K562 (cell line): ENCODE measurements around the gene MPV17L2. TPM values are rescaled to one million over a fixed set of nuclear protein-coding genes. Genes with fewer than 3 reads are reported as not detected.

ENCODE experiments used
- ATAC-seq: fragments of 200-7000 bp; cut with Tn5 transposase; 3 replicates; pipeline ENCODE4 v1.9.1; 2020; ENCODE audit warnings: moderate library complexity
- BruUV-seq: library from RNA; stranded (reverse); fragments of 400-500 nt; replicated peaks from 2 replicates; lab custom pipeline; 2021; lab: Mats Ljungman, UMichigan
- CTCF ChIA-PET: fragments of 300-600 bp; formaldehyde crosslinking; extraction: SDS; loops from one replicate; lab custom pipeline; 2021; ENCODE audit warnings: low intra/inter-chr PET ratio; lab: Yijun Ruan, JAX
- POLR2A ChIA-PET: fragments of 300-600, 350-650 bp; sonication (Branson Sonifier 250); formaldehyde crosslinking; extraction: SDS; loops from one replicate; lab custom pipeline; 2021; ENCODE audit warnings: antibody characterized with exemption, inconsistent platforms; lab: Yijun Ruan, JAX
- DNase-seq, 4 experiments: peaks; one replicate each; pipeline versions ENCODE4 v3.0.0 to v3.0.0-alpha.2; 2011 to 2018; ENCODE audit warnings: low spot score in 3 of 4, mixed read lengths in 3 of 4; ENCODE audit errors: extremely low read depth in 1 of 4
- FAIRE-seq: peaks from 2 replicates; lab custom pipeline; 2011; peaks lifted over from hg19 to GRCh38; lab: Jason Lieb, UNC
- H2AFZ ChIP-seq: 2 replicates; pipeline ENCODE4 v1.6.0; 2011; ENCODE audit warnings: low read depth, low read length, control low read depth, inconsistent platforms
- H3K27ac ChIP-seq: fragments of 200-600 bp; 3 replicates; pipeline ENCODE4 v1.8.0; 2011; ENCODE audit warnings: low read depth, mild to moderate bottlenecking, control low read depth, inconsistent platforms, low read length, moderate library complexity, mixed read lengths; ENCODE audit errors: extremely low read depth
- H3K27me3 ChIP-seq, 2 experiments: fragments of 300-600 bp in 1 of 2; 2 replicates in 1 of 2; 3 replicates in 1 of 2; pipeline versions ENCODE4 v1.6.0 to v1.8.0; 2011; ENCODE audit warnings: inconsistent platforms in 2 of 2, low read length in 2 of 2, mild to moderate bottlenecking in 1 of 2, mixed read lengths in 1 of 2, moderate library complexity in 1 of 2; ENCODE audit not compliant: control insufficient read depth in 2 of 2, insufficient read depth in 2 of 2
- H3K36me3 ChIP-seq: fragments of 300-600 bp; 3 replicates; pipeline ENCODE4 v1.8.0; 2011; ENCODE audit warnings: mild to moderate bottlenecking, low read length, inconsistent platforms; ENCODE audit not compliant: control insufficient read depth, insufficient read depth
- H3K4me1 ChIP-seq, 2 experiments: fragments of 200-600 bp in 1 of 2; replicated peaks in 1 of 2; 2 replicates in 1 of 2; 3 replicates in 1 of 2; pipeline versions ENCODE4 v1.5.1 to v1.8.0; 2011; ENCODE audit warnings: inconsistent platforms in 2 of 2, low read length in 2 of 2, mild to moderate bottlenecking in 1 of 2, mixed read lengths in 1 of 2, moderate library complexity in 1 of 2; ENCODE audit not compliant: control insufficient read depth in 2 of 2, insufficient read depth in 2 of 2
- H3K4me2 ChIP-seq: 2 replicates; pipeline ENCODE4 v1.6.1; 2011; ENCODE audit warnings: low read length, control low read depth, inconsistent platforms, mixed read lengths; ENCODE audit not compliant: insufficient read depth
- H3K4me3 ChIP-seq: fragments of 200-600 bp; sonication (generic), shearing (Covaris generic); 2 replicates; pipeline ENCODE4 v1.5.1; 2016; ENCODE audit warnings: control low read depth, inconsistent platforms
- H3K79me2 ChIP-seq: fragments of 200-600 bp; 3 replicates; pipeline ENCODE4 v1.8.0; 2011; ENCODE audit warnings: low read length, inconsistent platforms; ENCODE audit not compliant: control insufficient read depth, insufficient read depth
- H3K9ac ChIP-seq, 2 experiments: 2 replicates each; pipeline versions ENCODE4 v1.6.0 to v1.6.1; 2011; ENCODE audit warnings: low read depth in 2 of 2, low read length in 2 of 2, control low read depth in 1 of 2, inconsistent platforms in 1 of 2, mild to moderate bottlenecking in 1 of 2, mixed read lengths in 1 of 2; ENCODE audit not compliant: insufficient read depth in 1 of 2
- H3K9me1 ChIP-seq: one replicate; pipeline ENCODE4 v1.6.0; 2011; ENCODE audit warnings: inconsistent platforms, mild to moderate bottlenecking, low read length, moderate library complexity; ENCODE audit not compliant: control insufficient read depth, insufficient read depth
- H3K9me3 ChIP-seq: replicated peaks from 2 replicates; pipeline ENCODE4 v1.5.1; 2011; ENCODE audit warnings: low read depth, low read length, inconsistent platforms; ENCODE audit not compliant: control insufficient read depth, insufficient read depth
- H4K20me1 ChIP-seq: replicated peaks from 2 replicates; pipeline ENCODE4 v1.6.1; 2011; ENCODE audit warnings: low read length, inconsistent platforms, mixed read lengths; ENCODE audit not compliant: control insufficient read depth, insufficient read depth
- ARID2 ChIP-seq: fragments of 450-650 bp; IDR thresholded peaks from 2 replicates; pipeline ENCODE4 v1.6.1; 2017; ENCODE audit warnings: antibody characterized with exemption, mild to moderate bottlenecking
- BRCA1 ChIP-seq, 2 experiments: fragments of 450-650 bp in 1 of 2; sonication (generic) in 1 of 2; formaldehyde crosslinking in 1 of 2; IDR thresholded peaks; 2 replicates each; pipeline versions ENCODE4 v1.5.0 to v1.6.1; 2017 to 2020; ENCODE audit warnings: mild to moderate bottlenecking in 1 of 2, missing genetic modification reagents in 1 of 2
- CREM ChIP-seq: IDR thresholded peaks from 2 replicates; pipeline ENCODE4 v1.6.1; 2014; ENCODE audit warnings: antibody characterized with exemption, low read depth
- DEAF1 ChIP-seq: fragments of 450-650 bp; formaldehyde crosslinking; IDR thresholded peaks from 2 replicates; pipeline ENCODE4 v1.4.0; 2020; ENCODE audit warnings: mild to moderate bottlenecking, moderate library complexity
- KDM5B ChIP-seq: fragments of 200-600 bp; sonication (generic); IDR thresholded peaks from 2 replicates; pipeline ENCODE4 v1.6.1; 2012; ENCODE audit warnings: low read depth, mild to moderate bottlenecking, moderate library complexity, low read length, control low read depth, inconsistent platforms; ENCODE audit not compliant: insufficient replicate concordance
- MBD1 ChIP-seq: fragments of 250-450 bp; sonication (Bioruptor Pico); IDR thresholded peaks from 2 replicates; pipeline ENCODE4 v1.8.0; 2022; ENCODE audit warnings: inconsistent platforms
- MECOM ChIP-seq: fragments of 250-450 bp; sonication (Bioruptor Pico); IDR thresholded peaks from 2 replicates; pipeline ENCODE4 v1.8.0; 2022; ENCODE audit warnings: inconsistent platforms
- PKNOX1 ChIP-seq: fragments of 450-650 bp; IDR thresholded peaks from 2 replicates; pipeline ENCODE4 v1.6.1; 2016
- POLR2B ChIP-seq: fragments of 450-650 bp; IDR thresholded peaks from 2 replicates; pipeline ENCODE4 v1.6.1; 2018; ENCODE audit warnings: low read depth; ENCODE audit not compliant: partially characterized antibody
- SAFB ChIP-seq: fragments of 200-400 bp; formaldehyde crosslinking; IDR thresholded peaks from 2 replicates; pipeline ENCODE4 v1.6.1; 2017; ENCODE audit warnings: low read depth, low read length, borderline replicate concordance
- ZC3H4 ChIP-seq: sonication (generic); formaldehyde crosslinking; IDR thresholded peaks from 2 replicates; pipeline ENCODE4 v1.9.0; 2021; ENCODE audit warnings: missing genetic modification reagents, borderline replicate concordance
- WGBS: fragments of 100-300 bp; shearing (Covaris generic); methylation state at CpG from one replicate; pipeline ENCODE4 v1.1.6; 2016; ENCODE audit warnings: low coverage, mixed read lengths; ENCODE audit not compliant: insufficient coverage; ENCODE audit errors: missing lambda C conversion rate; 5-methylcytosine and 5-hydroxymethylcytosine counted together
- in situ Hi-C: fragments of 300-500 bp; cut with MboI; formaldehyde crosslinking; loops from 4 replicates; pipeline ENCODE4 v1.15.0; 2018; ENCODE audit warnings: inconsistent platforms, mixed read lengths
- intact Hi-C: fragments of 100-400 bp; cut with micrococcal nuclease; formaldehyde crosslinking; loops from 2 replicates; pipeline ENCODE4 v1.14.2; 2022
- polyA plus RNA-seq, 8 experiments: library from polyadenylated mRNA; depleted of rRNA in 4 of 8; stranded (reverse) in 5 of 8; unstranded in 3 of 8; fragments of >200 nt; fragmentation: Nextera tagmentation in 2 of 8; fragmentation: Illumina TruSeq in 1 of 8; extraction: Ambion mirVana in 2 of 8; extraction: Trizol in 1 of 8; gene quantifications; 2 replicates each; pipeline versions ENCODE4 v1.2.1 to v1.2.3, GENCODE V29; 2011 to 2014; ENCODE audit warnings: inconsistent platforms in 1 of 8, missing spikeins in 1 of 8
- total RNA-seq, 7 experiments: library from RNA; depleted of rRNA in 6 of 7; stranded (reverse); fragments of >200 nt in 6 of 7; fragmentation: Illumina TruSeq in 2 of 7; extraction: Trizol in 2 of 7; gene quantifications; 2 replicates each; pipeline versions ENCODE4 v1.2.1 to v1.2.3, GENCODE V29; 2011 to 2021; ENCODE audit warnings: low replicate concordance in 1 of 7
- TF ChIP-seq, protein P1 (sequence below), 2 experiments: IDR thresholded peaks; 2 replicates each; pipeline ENCODE4 v1.6.1; 2011; ENCODE audit warnings: borderline replicate concordance in 1 of 2, control low read depth in 1 of 2, low read depth in 1 of 2, low read length in 1 of 2, mild to moderate bottlenecking in 1 of 2, mixed read lengths in 1 of 2, moderate library complexity in 1 of 2; ENCODE audit not compliant: insufficient read depth in 1 of 2, insufficient read length in 1 of 2, poor library complexity in 1 of 2, severe bottlenecking in 1 of 2; ENCODE audit errors: extremely low read depth in 1 of 2

Gene MPV17L2
- total and polyA plus RNA-seq, 9 of the 15 experiments (the other 6 are each of a cell fraction or from before 2014, with no cell fraction given), result 10.6 to 60.2 (median 28.5) TPM

DNA sequence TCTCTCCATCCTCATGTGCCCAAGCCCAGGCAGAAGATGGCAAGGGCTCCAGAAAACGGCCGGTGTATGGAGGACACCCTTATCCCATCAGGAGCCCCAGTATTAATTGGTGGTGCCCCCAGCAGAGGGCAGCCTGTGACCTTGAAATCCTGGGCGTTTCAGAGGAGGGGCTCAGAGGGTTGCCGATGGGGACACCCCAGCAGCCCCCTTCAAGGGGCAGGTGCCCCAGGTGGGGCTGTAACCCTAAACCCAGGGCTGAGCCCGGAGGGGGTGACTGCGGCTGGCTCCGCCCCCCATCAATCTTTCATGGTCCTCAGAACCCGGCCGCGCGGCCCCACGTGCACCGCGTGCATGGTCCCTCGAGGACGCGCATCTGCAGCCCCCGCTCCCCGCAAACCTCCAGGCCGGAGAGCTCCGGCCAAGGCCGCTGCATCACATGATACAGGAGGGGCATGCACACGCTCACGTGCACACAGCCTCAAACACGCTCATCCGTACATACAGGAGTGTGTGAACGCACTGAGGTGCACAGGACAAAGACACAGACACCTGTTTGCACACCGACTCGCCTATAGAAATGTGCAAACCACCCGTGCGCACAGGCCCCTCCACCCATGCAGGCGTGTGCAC, 9.9 kb downstream of the MPV17L2 start (continued):
- TF ChIP-seq, protein P1, sequence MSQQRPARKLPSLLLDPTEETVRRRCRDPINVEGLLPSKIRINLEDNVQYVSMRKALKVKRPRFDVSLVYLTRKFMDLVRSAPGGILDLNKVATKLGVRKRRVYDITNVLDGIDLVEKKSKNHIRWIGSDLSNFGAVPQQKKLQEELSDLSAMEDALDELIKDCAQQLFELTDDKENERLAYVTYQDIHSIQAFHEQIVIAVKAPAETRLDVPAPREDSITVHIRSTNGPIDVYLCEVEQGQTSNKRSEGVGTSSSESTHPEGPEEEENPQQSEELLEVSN (IDR thresholded peaks at IDR 0.05; ENCODE audit: borderline replicate concordance in 1 of 2, extremely low read depth in 1 of 2, insufficient read depth in 1 of 2, insufficient read length in 1 of 2, low read depth in 1 of 2, low read length in 1 of 2, poor library complexity in 1 of 2, severe bottlenecking in 1 of 2), result peak; percentile 89 to 95
- TF ChIP-seq PKNOX1, result peak; percentile 58; the same call in 1 of the 2 replicates

- TSS peak; percentile 51 for BruUV-seq
- FAIRE-seq (no peak), DNase-seq (peak in 3 of 4 experiments; percentile 46 to 52 (median 47)), ATAC-seq (peak; percentile 4)
- CTCF ChIA-PET, result interaction anchor here (0.6 kb wide), 2 partner anchors 48 to 125 kb away, joined by 3 to 4 read pairs; no protein-coding TSS in a partner anchor
- peaks cover 14 to 45% of the 10 kb centered on the region in 2 experiments; a peak in 4 of 5 replicates for H3K4me1 ChIP-seq
- peak overlapping the region; percentile 97 for H3K4me2 ChIP-seq
- H3K36me3 ChIP-seq, result peaks cover 32% of the 10 kb centered on the region; the same call in 1 of the 3 replicates
- peak overlapping the region; percentile 31 to 91 for H3K9ac ChIP-seq
- intact Hi-C loops (loop anchor here (5.0 kb wide), 1 partner anchor 214 kb away; the partner anchor contains the start of gene SSBP4), in situ Hi-C loops (no loop called here)
- peak overlapping the region; percentile 55; the same call in 2 of the 3 replicates for H3K27ac ChIP-seq
- H3K79me2 ChIP-seq, result peaks cover 25% of the 10 kb centered on the region
- H3K9me1 ChIP-seq, result no peaks in the 10 kb centered on the region
- H3K27me3 ChIP-seq, result no peaks in the 10 kb centered on the region
- H4K20me1 ChIP-seq, result no peaks in the 10 kb centered on the region; the same call in 1 of the 2 replicates
- H3K9me3 ChIP-seq, result no peaks in the 10 kb centered on the region
- peak overlapping the region; percentile 94 for H2AFZ ChIP-seq
- peak overlapping the region; percentile 64 for H3K4me3 ChIP-seq
- POLR2A ChIA-PET, result interaction anchor here (0.5 to 3.5 kb wide), 7 partner anchors 21 to 185 kb away, joined by 3 to 28 read pairs (median 6); partner anchors contain the start of genes IFI30, IQCN and JUND
- WGBS, result 1% methylated on average over 38 of the region's 38 CpGs
- TF ChIP-seq POLR2B, result no peak
- TF ChIP-seq CREM, result 0 out of 2 replicates have a peak, but pooled peaks have one; percentile 1
- no peak for TF ChIP-seq BRCA1 (IDR thresholded peaks at IDR 0.05)
- 0 out of 2 replicates have a peak, but pooled peaks have one; percentile 28 for TF ChIP-seq BRCA1 (CRISPR knock-in tag; IDR thresholded peaks at IDR 0.05)
- no peak for TF ChIP-seq DEAF1 (CRISPR knock-in tag)
- TF ChIP-seq MECOM (CRISPR knock-in tag), result no peak
- TF ChIP-seq ARID2, result peak; percentile 52; the same call in 1 of the 2 replicates
- no peak for TF ChIP-seq MBD1 (CRISPR knock-in tag)
- peak; percentile 38 for TF ChIP-seq KDM5B
- TF ChIP-seq SAFB, result peak; percentile 96
- 0 out of 2 replicates have a peak, but pooled peaks have one; percentile 78 for TF ChIP-seq ZC3H4
These were observed 10.4 kb downstream of the MPV17L2 start for GRCh38 chr19:18203408-18203862.
